Colon (tissue), 2 donors: Measurements from ENCODE around the gene C10orf67.
"Not testable (repeated sequence)": the region's sequence is repeated elsewhere in the genome, so short reads cannot be mapped to it uniquely, and the experiment has no call there.

Experiments
- FAIRE-seq: peaks from 2 replicates; lab custom pipeline; 2012; peaks lifted over from hg19 to GRCh38; lab: Jason Lieb, UNC
- donor health status: control.
- donor health status: control.

C10orf67 gene

GRCh38 chr10:23263441-23264164 is 81.0 kb downstream of the C10orf67 start:
- FAIRE-seq, result no peak

- no peak for FAIRE-seq
These were observed 81.7 kb downstream of the C10orf67 start for GRCh38 chr10:23262928-23263327.

- FAIRE-seq, result no peak
These were observed 86.1 kb downstream of the C10orf67 start for GRCh38 chr10:23258516-23258915.

- no peak for FAIRE-seq
These were observed 90.8 kb downstream of the C10orf67 start for GRCh38 chr10:23253780-23254179.

- not testable (repeated sequence) for FAIRE-seq
These were observed 91.7 kb downstream of the C10orf67 start for GRCh38 chr10:23252859-23253258.

- not testable (repeated sequence) for FAIRE-seq
These were observed 102.8 kb downstream of the C10orf67 start for GRCh38 chr10:23241779-23242178.

- no peak for FAIRE-seq
These were observed 106.6 kb downstream of the C10orf67 start for GRCh38 chr10:23238015-23238414.

- no peak for FAIRE-seq
These were observed 114.0 kb downstream of the C10orf67 start for GRCh38 chr10:23230582-23230981.

GRCh38 chr10:23217471-23217870 is 127.1 kb downstream of the C10orf67 start:
- FAIRE-seq, result no peak

- no peak for FAIRE-seq
These were observed 138.5 kb downstream of the C10orf67 start for GRCh38 chr10:23205972-23206642.

GRCh38 chr10:23204773-23205172 is 139.8 kb downstream of the C10orf67 start:
- FAIRE-seq, result no peak

- FAIRE-seq, result no peak
These were observed 140.9 kb downstream of the C10orf67 start for GRCh38 chr10:23203369-23204325.

GRCh38 chr10:23202779-23203178 is 141.8 kb downstream of the C10orf67 start:
- no peak for FAIRE-seq

GRCh38 chr10:23201837-23202236 is 142.8 kb downstream of the C10orf67 start:
- no peak for FAIRE-seq

GRCh38 chr10:23200997-23201652 is 143.5 kb downstream of the C10orf67 start:
- no peak for FAIRE-seq

- no peak for FAIRE-seq
These were observed 144.0 kb downstream of the C10orf67 start for GRCh38 chr10:23200586-23200985.

GRCh38 chr10:23199768-23200511 is 144.7 kb downstream of the C10orf67 start:
- no peak for FAIRE-seq

- FAIRE-seq, result no peak
These were observed 145.4 kb downstream of the C10orf67 start for GRCh38 chr10:23198940-23199767.

GRCh38 chr10:23198610-23198939 is 146.0 kb downstream of the C10orf67 start:
- no peak for FAIRE-seq

- FAIRE-seq, result no peak
These were observed 147.2 kb downstream of the C10orf67 start for GRCh38 chr10:23197416-23197861.
